Measurements from ENCODE around the gene UTP15. TPM values are rescaled to one million over a fixed set of nuclear protein-coding genes. Genes with fewer than 3 reads are reported as not detected.

UTP15 gene
- total RNA-seq, 2 experiments from 2014 or later, result 30.6 to 34.6 TPM

GRCh38 chr5:73534011-73534644 is 31.4 kb upstream of the UTP15 start:
- ATAC-seq (no peak), DNase-seq (no peak)
- no peaks in the 10 kb centered on the region for H3K36me3 Mint-ChIP-seq (ENCODE audit: low read depth)
- H3K27ac Mint-ChIP-seq, result no peak overlapping the region
- intact Hi-C loops (cut with micrococcal nuclease), result no loop called here
- H3K4me3 Mint-ChIP-seq, result no peak overlapping the region
- peaks cover 16% of the 10 kb centered on the region for H3K27me3 Mint-ChIP-seq
- no peak for TF ChIP-seq CTCF (IDR thresholded peaks at IDR 0.05)
- no peaks in the 10 kb centered on the region for H3K9me3 Mint-ChIP-seq
- H3K4me1 Mint-ChIP-seq (ENCODE audit: low read depth), result no peaks in the 10 kb centered on the region
- POLR2A ChIA-PET, result no interaction called here
- CTCF ChIA-PET, result interaction anchor here (6.5 kb wide), 1 partner anchor 10 kb away, joined by 108 read pairs; no protein-coding TSS in a partner anchor

- intact Hi-C loops (cut with micrococcal nuclease), result no loop called here
- no peak for TF ChIP-seq CTCF (IDR thresholded peaks at IDR 0.05)
- H3K36me3 Mint-ChIP-seq (ENCODE audit: low read depth), result no peaks in the 10 kb centered on the region
Observed at GRCh38 chr5:73534971-73535370, 30.6 kb upstream of the UTP15 start.

GRCh38 chr5:73539730-73540129 is 25.8 kb upstream of the UTP15 start:
- Mint-ChIP-seq H3K9me3 (no peaks in the 10 kb centered on the region), H3K36me3 (ENCODE audit: low read depth) (no peaks in the 10 kb centered on the region), H3K27ac (no peak overlapping the region), H3K4me1 (ENCODE audit: low read depth) (peaks cover 2% of the 10 kb centered on the region), H3K4me3 (no peak overlapping the region), H3K27me3 (peaks cover 17% of the 10 kb centered on the region)
- TF ChIP-seq CTCF (IDR thresholded peaks at IDR 0.05), result no peak
- DNase-seq, result no peak
- ChIA-PET CTCF (interaction anchor here (1.2 to 6.5 kb wide), 2 partner anchors 9 to 16 kb away, joined by 4 to 108 read pairs; no protein-coding TSS in a partner anchor), POLR2A (no interaction called here)
- no peak for ATAC-seq
- intact Hi-C loops (cut with micrococcal nuclease), result no loop called here

More at GRCh38 chr5:73534971-73535370, 30.6 kb upstream of the UTP15 start:
- Mint-ChIP-seq H3K4me1 (ENCODE audit: low read depth) (no peaks in the 10 kb centered on the region), H3K4me3 (no peak overlapping the region), H3K9me3 (no peaks in the 10 kb centered on the region), H3K27me3 (peaks cover 19% of the 10 kb centered on the region), H3K27ac (no peak overlapping the region)
- ChIA-PET CTCF (interaction anchor here (0.6 to 6.5 kb wide), 8 partner anchors 11 to 541 kb away, joined by 3 to 108 read pairs (median 4); no protein-coding TSS in a partner anchor), POLR2A (no interaction called here)
- ATAC-seq (no peak), DNase-seq (no peak)

GRCh38 chr5:73540192-73540591 is 25.4 kb upstream of the UTP15 start:
- Mint-ChIP-seq H3K9me3 (no peaks in the 10 kb centered on the region), H3K36me3 (ENCODE audit: low read depth) (no peaks in the 10 kb centered on the region), H3K4me3 (no peak overlapping the region), H3K27ac (no peak overlapping the region), H3K4me1 (ENCODE audit: low read depth) (peaks cover 2% of the 10 kb centered on the region), H3K27me3 (peaks cover 17% of the 10 kb centered on the region)
- ChIA-PET POLR2A (no interaction called here), CTCF (interaction anchor here (6.5 kb wide), 1 partner anchor 16 kb away, joined by 108 read pairs; no protein-coding TSS in a partner anchor)
- intact Hi-C loops (cut with micrococcal nuclease), result no loop called here
- ATAC-seq, result no peak
- DNase-seq, result no peak
- TF ChIP-seq CTCF (IDR thresholded peaks at IDR 0.05), result no peak

- DNase-seq, result no peak
- ChIA-PET CTCF (interaction anchor here (1.8 kb wide), 1 partner anchor 22 kb away, joined by 5 read pairs; no protein-coding TSS in a partner anchor), POLR2A (interaction anchor here (0.7 to 1.3 kb wide), 2 partner anchors 23 to 86 kb away, joined by 3 read pairs; partner anchors contain the start of genes ANKRA2 and UTP15)
- TF ChIP-seq CTCF (IDR thresholded peaks at IDR 0.05), result no peak
- Mint-ChIP-seq H3K9me3 (no peaks in the 10 kb centered on the region), H3K4me3 (no peak overlapping the region), H3K36me3 (ENCODE audit: low read depth) (no peaks in the 10 kb centered on the region), H3K4me1 (ENCODE audit: low read depth) (peaks cover 2% of the 10 kb centered on the region), H3K27me3 (peaks cover 19% of the 10 kb centered on the region), H3K27ac (no peak overlapping the region)
- intact Hi-C loops (cut with micrococcal nuclease), result no loop called here
- no peak for ATAC-seq
Observed at GRCh38 chr5:73542020-73542419, 23.5 kb upstream of the UTP15 start.

Measured in activated CD8-positive, alpha-beta T cell treated with anti-CD3 and anti-CD28 coated beads for 36 hours (primary cell).